IMR-90 (cell line): ENCODE measurements around the gene S100A3. TPM values are rescaled to one million over a fixed set of nuclear protein-coding genes. Genes with fewer than 3 reads are reported as not detected.

ENCODE experiments used
- ATAC-seq: fragments of 200-7000 bp; cut with Tn5 transposase; 2 replicates; pipeline ENCODE4 v1.9.1; 2020; ENCODE audit warnings: low read depth, mild to moderate bottlenecking, moderate library complexity
- BruUV-seq: library from RNA; stranded (reverse); fragments of 400-500 nt; replicated peaks from 2 replicates; lab custom pipeline; 2021; lab: Mats Ljungman, UMichigan
- CTCF ChIA-PET: fragments of 300-600 bp; formaldehyde crosslinking; extraction: SDS; loops from one replicate; lab custom pipeline; 2021; ENCODE audit warnings: antibody characterized with exemption; lab: Yijun Ruan, JAX
- POLR2A ChIA-PET: fragments of 300-600 bp; sonication (Branson Sonifier 250); formaldehyde crosslinking; loops from one replicate; lab custom pipeline; 2022; ENCODE audit warnings: antibody characterized with exemption; ENCODE audit not compliant: unreplicated experiment; lab: Charles Lee
- DNase-seq: peaks from one replicate; pipeline ENCODE4 v3.0.0; 2013
- H2AFZ ChIP-seq: replicated peaks from 2 replicates; pipeline ENCODE3; 2013; ENCODE audit warnings: low read length, mild to moderate bottlenecking; ENCODE audit not compliant: poor library complexity
- H2AK5ac ChIP-seq: 2 replicates; pipeline ENCODE4 v1.6.1; 2013; ENCODE audit warnings: low read depth, low read length, inconsistent platforms
- H2AK9ac ChIP-seq: replicated peaks from 2 replicates; pipeline ENCODE3; 2013; ENCODE audit warnings: mild to moderate bottlenecking, low read depth, low read length, moderate library complexity; ENCODE audit not compliant: poor library complexity
- H2BK120ac ChIP-seq: 2 replicates; pipeline ENCODE4 v1.6.1; 2013; ENCODE audit warnings: low read depth, low read length, inconsistent platforms
- H2BK15ac ChIP-seq: 3 replicates; pipeline ENCODE4 v1.6.1; 2013; ENCODE audit warnings: low read depth, low read length, inconsistent platforms
- H2BK20ac ChIP-seq: 2 replicates; pipeline ENCODE4 v1.6.1; 2013; ENCODE audit warnings: low read depth, mild to moderate bottlenecking, inconsistent platforms, low read length, moderate library complexity
- H2BK5ac ChIP-seq: 2 replicates; pipeline ENCODE4 v1.6.1; 2013; ENCODE audit warnings: mild to moderate bottlenecking, low read depth, low read length, inconsistent platforms; ENCODE audit not compliant: poor library complexity, severe bottlenecking
- H3K14ac ChIP-seq: replicated peaks from 2 replicates; pipeline ENCODE4 v1.6.1; 2013; ENCODE audit warnings: low read depth, low read length, inconsistent platforms
- H3K18ac ChIP-seq: 2 replicates; pipeline ENCODE4 v1.6.1; 2013; ENCODE audit warnings: low read depth, low read length, control low read depth
- H3K23ac ChIP-seq: 2 replicates; pipeline ENCODE4 v1.6.1; 2013; ENCODE audit warnings: low read depth, low read length, inconsistent platforms
- H3K27ac ChIP-seq: 2 replicates; pipeline ENCODE4 v1.5.1; 2013; ENCODE audit warnings: mild to moderate bottlenecking, control low read depth, low read length; ENCODE audit not compliant: insufficient read depth
- H3K27me3 ChIP-seq: 2 replicates; pipeline ENCODE4 v1.6.1; 2013; ENCODE audit warnings: low read length; ENCODE audit not compliant: control insufficient read depth, insufficient read depth
- H3K36me3 ChIP-seq: 2 replicates; pipeline ENCODE4 v1.6.1; 2013; ENCODE audit warnings: low read length, mixed read lengths; ENCODE audit not compliant: control insufficient read depth, insufficient read depth
- H3K4ac ChIP-seq: 2 replicates; pipeline ENCODE4 v1.6.1; 2013; ENCODE audit warnings: low read depth, low read length, inconsistent platforms
- H3K4me1 ChIP-seq: 2 replicates; pipeline ENCODE4 v1.6.1; 2013; ENCODE audit warnings: low read length, mixed read lengths; ENCODE audit not compliant: control insufficient read depth, insufficient read depth
- H3K4me2 ChIP-seq: 2 replicates; pipeline ENCODE4 v1.6.1; 2013; ENCODE audit warnings: low read depth, mild to moderate bottlenecking, control low read depth, low read length, moderate library complexity
- H3K4me3 ChIP-seq: 2 replicates; pipeline ENCODE4 v1.5.1; 2013; ENCODE audit warnings: low read depth, mild to moderate bottlenecking, control low read depth, low read length, moderate library complexity; ENCODE audit not compliant: insufficient read depth
- H3K56ac ChIP-seq: 2 replicates; pipeline ENCODE4 v1.6.1; 2013; ENCODE audit warnings: low read length, inconsistent platforms; ENCODE audit not compliant: insufficient read depth; ENCODE audit errors: extremely low read depth
- H3K79me1 ChIP-seq, 2 experiments: 2 replicates each; pipeline ENCODE4 v1.6.1; 2013; ENCODE audit warnings: low read length in 2 of 2, inconsistent platforms in 1 of 2, low read depth in 1 of 2
- H3K9ac ChIP-seq: 2 replicates; pipeline ENCODE4 v1.6.1; 2013; ENCODE audit warnings: low read depth, low read length, control low read depth
- H3K9me1 ChIP-seq: 2 replicates; pipeline ENCODE4 v1.6.1; 2013; ENCODE audit warnings: low read length, inconsistent platforms; ENCODE audit not compliant: insufficient read depth
- H3K9me3 ChIP-seq: 2 replicates; pipeline ENCODE4 v1.6.1; 2013; ENCODE audit warnings: low read length; ENCODE audit not compliant: control insufficient read depth, insufficient read depth
- H4K20me1 ChIP-seq: 2 replicates; pipeline ENCODE4 v1.6.1; 2013; ENCODE audit warnings: low read length, inconsistent platforms; ENCODE audit not compliant: insufficient read depth
- H4K5ac ChIP-seq: 2 replicates; pipeline ENCODE4 v1.6.1; 2013; ENCODE audit warnings: mild to moderate bottlenecking, low read depth, low read length, control low read depth
- H4K8ac ChIP-seq, 2 experiments: 2 replicates each; pipeline ENCODE4 v1.6.1; 2013; ENCODE audit warnings: low read depth in 2 of 2, low read length in 2 of 2, control low read depth in 1 of 2, inconsistent platforms in 1 of 2
- H4K91ac ChIP-seq: 2 replicates; pipeline ENCODE4 v1.6.1; 2013; ENCODE audit warnings: low read depth, low read length, inconsistent platforms; ENCODE audit not compliant: insufficient read depth
- dilution Hi-C: fragments of 300-500 bp; cut with HindIII; formaldehyde crosslinking; loops from one replicate; pipeline ENCODE4 v1.14.3; 2018; ENCODE audit warnings: low sequenced_read_pairs; ENCODE audit not compliant: unreplicated experiment
- in situ Hi-C: fragments of 300-500 bp; cut with MboI; formaldehyde crosslinking; loops from 3 replicates; pipeline ENCODE4 v1.14.3; 2019; ENCODE audit warnings: low sequenced_read_pairs, inconsistent platforms, mixed read lengths
- intact Hi-C: fragments of 100-400 bp; cut with micrococcal nuclease; formaldehyde crosslinking; loops from 2 replicates; pipeline ENCODE4 v1.10.0; 2022
- polyA plus RNA-seq, 3 experiments: library from polyadenylated mRNA; depleted of rRNA; stranded (reverse); fragments of >200 nt; gene quantifications; 2 replicates each; pipeline ENCODE4 v1.2.3, GENCODE V29; 2012; ENCODE audit warnings: low replicate concordance in 1 of 3
- total RNA-seq: library from RNA; depleted of rRNA; stranded (reverse); fragments of >200 nt; gene quantifications from 2 replicates; pipeline ENCODE4 v1.2.3, GENCODE V29; 2012
- TF ChIP-seq, protein P1 (sequence below): fragments of 150-350 bp; IDR thresholded peaks from 2 replicates; pipeline ENCODE4 v1.6.1; 2017; ENCODE audit warnings: mild to moderate bottlenecking, antibody characterized with exemption, low read length, low read depth

The S100A3 gene
- total and polyA plus RNA-seq, 2 of the 4 experiments (the other 2 are of a cell fraction), result 2.9 to 4.5 TPM

DNA sequence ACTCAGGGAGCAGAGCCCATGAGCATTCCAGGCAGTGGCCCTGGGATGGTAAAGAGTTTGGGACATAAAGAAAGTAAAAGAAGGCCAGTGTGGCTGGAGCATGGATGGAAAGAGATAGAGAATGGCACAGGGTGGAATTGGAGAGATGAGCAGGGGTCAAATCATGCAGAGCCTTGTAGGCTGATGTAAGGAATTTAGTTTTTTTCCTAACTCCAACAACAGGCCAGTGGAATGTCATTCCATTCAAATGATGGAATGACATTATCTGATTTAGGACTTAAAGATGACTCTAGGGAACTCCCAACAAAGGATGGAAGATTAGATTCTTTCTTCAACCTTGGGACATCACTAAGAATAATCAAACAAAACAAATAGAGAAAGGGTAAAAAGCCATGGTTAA, 29.4 kb upstream of the S100A3 start:
- H2AFZ ChIP-seq, result peak overlapping the region; percentile 73
- in situ Hi-C loops, result no loop called here
- peak; percentile 88 for ATAC-seq

More for the DNA sequence above, 29.4 kb upstream of the S100A3 start:
- Histone ChIP-seq H3K56ac (no peak overlapping the region), H3K36me3 (no peaks in the 10 kb centered on the region), H2AK5ac (0 out of 2 replicates have a peak overlapping the region, but pooled peaks have one; percentile 11), H2BK5ac (no peak overlapping the region), H3K9ac (no peak overlapping the region), H3K4me1 (peaks cover 12% of the 10 kb centered on the region), H2BK15ac (peak overlapping the region; percentile 12; the same call in 1 of the 3 replicates), H3K4me3 (no peak overlapping the region), H4K8ac (peak overlapping the region in 1 of 2 experiments; percentile 51; a peak in 1 of 4 replicates), H2AK9ac (no peak overlapping the region), H3K4me2 (no peak overlapping the region), H3K4ac (peak overlapping the region; percentile 73), H3K9me1 (peaks cover 5% of the 10 kb centered on the region), H3K27me3 (no peaks in the 10 kb centered on the region), H3K79me1 (no peaks in the 10 kb centered on the region), H2BK20ac (peak overlapping the region; percentile 41; the same call in 1 of the 2 replicates), H3K14ac (no peak overlapping the region), H4K5ac (peak overlapping the region; percentile 49; the same call in 1 of the 2 replicates), H3K9me3 (no peaks in the 10 kb centered on the region), H4K20me1 (no peaks in the 10 kb centered on the region), H3K27ac (peak overlapping the region; percentile 5; the same call in 1 of the 2 replicates), H3K23ac (0 out of 2 replicates have a peak overlapping the region, but pooled peaks have one; percentile 57), H4K91ac (peak overlapping the region; percentile 61), H3K18ac (peak overlapping the region; percentile 24; the same call in 1 of the 2 replicates), H2BK120ac (peak overlapping the region; percentile 79)
- intact Hi-C loops, result no loop called here
- TF ChIP-seq, protein P1, sequence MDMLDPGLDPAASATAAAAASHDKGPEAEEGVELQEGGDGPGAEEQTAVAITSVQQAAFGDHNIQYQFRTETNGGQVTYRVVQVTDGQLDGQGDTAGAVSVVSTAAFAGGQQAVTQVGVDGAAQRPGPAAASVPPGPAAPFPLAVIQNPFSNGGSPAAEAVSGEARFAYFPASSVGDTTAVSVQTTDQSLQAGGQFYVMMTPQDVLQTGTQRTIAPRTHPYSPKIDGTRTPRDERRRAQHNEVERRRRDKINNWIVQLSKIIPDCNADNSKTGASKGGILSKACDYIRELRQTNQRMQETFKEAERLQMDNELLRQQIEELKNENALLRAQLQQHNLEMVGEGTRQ, result no peak
- no TSS peak for BruUV-seq
- peak; percentile 47 for DNase-seq
- dilution Hi-C loops, result no loop called here
- CTCF ChIA-PET, result no interaction called here
- POLR2A ChIA-PET, result no interaction called here
